Skeletal muscle satellite cell (primary cell): ENCODE data around the gene CACFD1. TPM values are rescaled to one million over a fixed set of nuclear protein-coding genes. Genes with fewer than 3 reads are reported as not detected.

ENCODE experiments used
- H3K27me3 ChIP-seq: 2 replicates; pipeline ENCODE4 v1.7.0; 2013; ENCODE audit warnings: low read length; ENCODE audit not compliant: control insufficient read depth, insufficient read depth
- H3K36me3 ChIP-seq: 2 replicates; pipeline ENCODE4 v1.7.0; 2013; ENCODE audit warnings: mild to moderate bottlenecking, control low read depth, low read length; ENCODE audit not compliant: insufficient read depth
- H3K4me1 ChIP-seq: 2 replicates; pipeline ENCODE4 v1.7.0; 2013; ENCODE audit warnings: low read length; ENCODE audit not compliant: control insufficient read depth, insufficient read depth
- H3K4me2 ChIP-seq: 2 replicates; pipeline ENCODE4 v1.7.0; 2013; ENCODE audit warnings: mild to moderate bottlenecking, low read length
- H3K4me3 ChIP-seq: 2 replicates; pipeline ENCODE4 v1.7.0; 2013; ENCODE audit warnings: low read length
- H3K9ac ChIP-seq: 2 replicates; pipeline ENCODE4 v1.7.0; 2013; ENCODE audit warnings: mild to moderate bottlenecking, low read depth, low read length, moderate library complexity
- H3K9me3 ChIP-seq: replicated peaks from 2 replicates; pipeline ENCODE4 v1.7.0; 2013; ENCODE audit warnings: mild to moderate bottlenecking, control low read depth, low read length
- total RNA-seq: library from RNA; depleted of rRNA; stranded (reverse); fragments of >200 nt; gene quantifications from 2 replicates; pipeline ENCODE4 v1.2.3, GENCODE V29; 2012; rRNA removed

The CACFD1 gene
- 0.51 and 0.66 TPM in 2 replicates for total RNA-seq

- H3K36me3 ChIP-seq, result no peaks in the 10 kb centered on the region
- peaks cover 10% of the 10 kb centered on the region for H3K4me1 ChIP-seq
- H3K27me3 ChIP-seq, result no peaks in the 10 kb centered on the region
- H3K4me2 ChIP-seq, result peak within 1 kb of the TSS; percentile 96
- H3K9me3 ChIP-seq, result no peaks in the 10 kb centered on the region
- peak within 1 kb of the TSS; percentile 97 for H3K4me3 ChIP-seq
- peak within 1 kb of the TSS; percentile 94 for H3K9ac ChIP-seq
Observed at GRCh38 chr9:133459476-133460404, at the start of gene CACFD1. CACFD1 (plus strand) TSS chr9:133459978; CDS start chr9:133460067, 89 bp downstream.

- Histone ChIP-seq H3K9ac (no peak overlapping the region), H3K4me3 (no peak overlapping the region), H3K36me3 (peaks cover 35% of the 10 kb centered on the region), H3K9me3 (no peaks in the 10 kb centered on the region), H3K4me1 (peaks cover 16% of the 10 kb centered on the region), H3K27me3 (no peaks in the 10 kb centered on the region), H3K4me2 (no peak overlapping the region)
Observed at GRCh38 chr9:133415170-133415569, 44.6 kb upstream of the CACFD1 start.

- Histone ChIP-seq H3K4me3 (peak within 1 kb of the TSS; percentile 98), H3K4me2 (peak within 1 kb of the TSS; percentile 90), H3K36me3 (peaks cover 14% of the 10 kb centered on the region), H3K9ac (peak within 1 kb of the TSS; percentile 89), H3K9me3 (no peaks in the 10 kb centered on the region), H3K4me1 (peaks cover 16% of the 10 kb centered on the region), H3K27me3 (no peaks in the 10 kb centered on the region)
Observed at GRCh38 chr9:133417541-133418461, 42.0 kb upstream of the CACFD1 start, which contains the start of gene REXO4. REXO4 (minus strand) TSS chr9:133418010; CDS start chr9:133417844, 166 bp downstream.

- peak overlapping the region; percentile 98 for H3K4me3 ChIP-seq
- no peak overlapping the region for H3K9ac ChIP-seq
- H3K36me3 ChIP-seq, result peaks cover 10% of the 10 kb centered on the region
- no peaks in the 10 kb centered on the region for H3K9me3 ChIP-seq
- peak overlapping the region; percentile 90 for H3K4me2 ChIP-seq
- no peaks in the 10 kb centered on the region for H3K27me3 ChIP-seq
- peaks cover 16% of the 10 kb centered on the region for H3K4me1 ChIP-seq
Observed at GRCh38 chr9:133419005-133419404, 40.8 kb upstream of the CACFD1 start.

GRCh38 chr9:133420392-133420827, 39.4 kb upstream of the CACFD1 start:
- Histone ChIP-seq H3K27me3 (no peaks in the 10 kb centered on the region), H3K4me1 (peaks cover 16% of the 10 kb centered on the region), H3K4me3 (no peak overlapping the region), H3K9me3 (no peaks in the 10 kb centered on the region), H3K36me3 (no peaks in the 10 kb centered on the region), H3K9ac (no peak overlapping the region), H3K4me2 (no peak overlapping the region)

- Histone ChIP-seq H3K27me3 (no peaks in the 10 kb centered on the region), H3K4me1 (peaks cover 5% of the 10 kb centered on the region), H3K36me3 (no peaks in the 10 kb centered on the region), H3K9me3 (no peaks in the 10 kb centered on the region), H3K9ac (no peak within 1 kb of the TSS), H3K4me2 (no peak within 1 kb of the TSS), H3K4me3 (no peak within 1 kb of the TSS)
Observed at GRCh38 chr9:133421615-133422542, 37.9 kb upstream of the CACFD1 start, which contains the start of gene ADAMTS13. ADAMTS13 (plus strand) TSS chr9:133422367; CDS start chr9:133422444, 77 bp downstream.

GRCh38 chr9:133423216-133423615, 36.6 kb upstream of the CACFD1 start:
- Histone ChIP-seq H3K4me3 (no peak overlapping the region), H3K27me3 (peaks cover 10% of the 10 kb centered on the region), H3K4me1 (peaks cover 5% of the 10 kb centered on the region), H3K9me3 (no peaks in the 10 kb centered on the region), H3K36me3 (no peaks in the 10 kb centered on the region), H3K9ac (no peak overlapping the region), H3K4me2 (no peak overlapping the region)

GRCh38 chr9:133424187-133424586, 35.6 kb upstream of the CACFD1 start:
- H3K4me2 ChIP-seq, result no peak overlapping the region
- no peak overlapping the region for H3K9ac ChIP-seq
- peaks cover 10% of the 10 kb centered on the region for H3K27me3 ChIP-seq
- H3K36me3 ChIP-seq, result no peaks in the 10 kb centered on the region
- H3K4me1 ChIP-seq, result no peaks in the 10 kb centered on the region
- H3K4me3 ChIP-seq, result no peak overlapping the region
- H3K9me3 ChIP-seq, result no peaks in the 10 kb centered on the region

- H3K9ac ChIP-seq, result no peak overlapping the region
- H3K4me3 ChIP-seq, result no peak overlapping the region
- H3K9me3 ChIP-seq, result no peaks in the 10 kb centered on the region
- no peaks in the 10 kb centered on the region for H3K36me3 ChIP-seq
- H3K4me2 ChIP-seq, result no peak overlapping the region
- H3K4me1 ChIP-seq, result no peaks in the 10 kb centered on the region
- H3K27me3 ChIP-seq, result peaks cover 10% of the 10 kb centered on the region
Observed at GRCh38 chr9:133425049-133425632, 34.6 kb upstream of the CACFD1 start.

GRCh38 chr9:133426011-133426410, 33.8 kb upstream of the CACFD1 start:
- no peak overlapping the region for H3K9ac ChIP-seq
- H3K9me3 ChIP-seq, result no peaks in the 10 kb centered on the region
- peaks cover 10% of the 10 kb centered on the region for H3K27me3 ChIP-seq
- no peaks in the 10 kb centered on the region for H3K36me3 ChIP-seq
- H3K4me2 ChIP-seq, result no peak overlapping the region
- H3K4me1 ChIP-seq, result no peaks in the 10 kb centered on the region
- no peak overlapping the region for H3K4me3 ChIP-seq
